Endothelial cell of umbilical vein (primary cell): ENCODE measurements around the gene AKAP8. TPM values are rescaled to one million over a fixed set of nuclear protein-coding genes. Genes with fewer than 3 reads are reported as not detected.

Experiments used
- BruUV-seq: library from RNA; stranded (reverse); fragments of 400-500 nt; replicated peaks from 2 replicates; lab custom pipeline; 2021; lab: Mats Ljungman, UMichigan
- CTCF ChIA-PET: fragments of 300-600, 350-600 bp; sonication (Branson Sonifier 250); formaldehyde crosslinking; loops from one replicate; lab custom pipeline; 2021; ENCODE audit warnings: antibody characterized with exemption, inconsistent platforms; lab: Charles Lee
- POLR2A ChIA-PET: fragments of 300-600, 350-600 bp; sonication (Branson Sonifier 250); formaldehyde crosslinking; loops from one replicate; lab custom pipeline; 2021; ENCODE audit warnings: antibody characterized with exemption, inconsistent platforms; lab: Charles Lee
- DNase-seq: peaks from one replicate; pipeline ENCODE4 v3.0.0-alpha.2; 2011; ENCODE audit warnings: low read depth, low spot score
- FAIRE-seq: peaks from 2 replicates; lab custom pipeline; 2011; peaks lifted over from hg19 to GRCh38; lab: Jason Lieb, UNC
- H2AFZ ChIP-seq: 2 replicates; pipeline ENCODE4 v1.6.0; 2012; ENCODE audit warnings: low read depth, low read length, control low read depth, inconsistent platforms
- H3K27ac ChIP-seq: 2 replicates; pipeline ENCODE4 v1.5.1; 2011; ENCODE audit warnings: low read depth, mild to moderate bottlenecking, control low read depth, low read length, moderate library complexity; ENCODE audit not compliant: insufficient read depth
- H3K27me3 ChIP-seq, 2 experiments: 2 replicates each; pipeline versions ENCODE4 v1.6.0 to v1.6.1; 2011; ENCODE audit warnings: low read length in 2 of 2, mixed read lengths in 1 of 2; ENCODE audit not compliant: control insufficient read depth in 2 of 2, insufficient read depth in 2 of 2
- H3K36me3 ChIP-seq, 2 experiments: 2 replicates in 1 of 2; 3 replicates in 1 of 2; pipeline ENCODE4 v1.5.1; 2011; ENCODE audit warnings: low read length in 2 of 2, mild to moderate bottlenecking in 1 of 2, moderate library complexity in 1 of 2; ENCODE audit not compliant: control insufficient read depth in 2 of 2, insufficient read depth in 2 of 2; ENCODE audit errors: extremely low read depth in 1 of 2
- H3K4me1 ChIP-seq: 3 replicates; pipeline ENCODE4 v1.5.1; 2011; ENCODE audit warnings: mild to moderate bottlenecking, low read length; ENCODE audit not compliant: control insufficient read depth, insufficient read depth; ENCODE audit errors: extremely low read depth
- H3K4me2 ChIP-seq: 2 replicates; pipeline ENCODE4 v1.6.1; 2011; ENCODE audit warnings: low read length, control low read depth, mixed read lengths; ENCODE audit not compliant: insufficient read depth
- H3K4me3 ChIP-seq, 3 experiments: fragments of 200-600 bp in 1 of 3; sonication (generic), shearing (Covaris generic) in 1 of 3; replicated peaks in 1 of 3; 2 replicates each; pipeline ENCODE4 v1.5.1; 2011 to 2016; ENCODE audit warnings: control low read depth in 3 of 3, low read length in 3 of 3, mild to moderate bottlenecking in 2 of 3, inconsistent platforms in 1 of 3, low read depth in 1 of 3, moderate library complexity in 1 of 3; ENCODE audit not compliant: insufficient read depth in 1 of 3
- H3K79me2 ChIP-seq: 2 replicates; pipeline ENCODE4 v1.6.0; 2012; ENCODE audit warnings: low read length, inconsistent platforms; ENCODE audit not compliant: control insufficient read depth, insufficient read depth
- H3K9ac ChIP-seq: replicated peaks from 2 replicates; pipeline ENCODE3; 2011; ENCODE audit warnings: low read length, control low read depth; ENCODE audit not compliant: insufficient read depth; ENCODE audit errors: extremely low read depth
- H3K9me1 ChIP-seq: replicated peaks from 3 replicates; pipeline ENCODE4 v1.6.0; 2011; ENCODE audit warnings: mild to moderate bottlenecking, low read length; ENCODE audit not compliant: control insufficient read depth, insufficient read depth; ENCODE audit errors: extremely low read depth
- H3K9me3 ChIP-seq: replicated peaks from 2 replicates; pipeline ENCODE4 v1.5.1; 2012; ENCODE audit warnings: low read length, inconsistent platforms; ENCODE audit not compliant: control insufficient read depth, insufficient read depth
- H4K20me1 ChIP-seq: replicated peaks from 2 replicates; pipeline ENCODE3; 2011; ENCODE audit warnings: mild to moderate bottlenecking, low read length; ENCODE audit not compliant: control insufficient read depth, insufficient read depth; ENCODE audit errors: extremely low read depth
- EZH2 ChIP-seq: IDR thresholded peaks from 2 replicates; pipeline ENCODE4 v1.6.1; 2012; ENCODE audit warnings: borderline replicate concordance, low read depth, mild to moderate bottlenecking, moderate library complexity, low read length, inconsistent platforms; ENCODE audit not compliant: severe bottlenecking
- FOS ChIP-seq: IDR thresholded peaks from 2 replicates; pipeline ENCODE4 v1.6.1; 2011; ENCODE audit warnings: mild to moderate bottlenecking, low read length, moderate library complexity, borderline replicate concordance; ENCODE audit not compliant: insufficient read depth
- GATA2 ChIP-seq: IDR thresholded peaks from 2 replicates; pipeline ENCODE4 v1.7.0; 2011; ENCODE audit warnings: low read depth, mild to moderate bottlenecking, moderate library complexity, mixed read lengths, low read length; ENCODE audit not compliant: insufficient read length, insufficient read depth
- JUN ChIP-seq: IDR thresholded peaks from 2 replicates; pipeline ENCODE4 v1.6.1; 2011; ENCODE audit warnings: borderline replicate concordance, low read depth; ENCODE audit not compliant: insufficient read length, insufficient read depth
- MAX ChIP-seq: IDR thresholded peaks from 2 replicates; pipeline ENCODE4 v1.6.1; 2011; ENCODE audit not compliant: insufficient read depth, insufficient read length
- MYC ChIP-seq: IDR thresholded peaks from one replicate; pipeline ENCODE4 v1.6.1; 2011; ENCODE audit warnings: mild to moderate bottlenecking, low read depth, low read length
- POLR2A ChIP-seq: IDR thresholded peaks from 2 replicates; pipeline ENCODE4 v1.6.1; 2012; ENCODE audit warnings: low read depth, mild to moderate bottlenecking, control low read depth, low read length
- POLR2AphosphoS5 ChIP-seq: IDR thresholded peaks from 2 replicates; pipeline ENCODE4 v1.6.1; 2012; ENCODE audit warnings: low read depth, mild to moderate bottlenecking, control low read depth, low read length, moderate library complexity; ENCODE audit not compliant: insufficient read depth
- dilution Hi-C: fragments of 300-500 bp; cut with MboI; formaldehyde crosslinking; loops from one replicate; pipeline ENCODE4 v1.15.0; 2019; ENCODE audit warnings: low sequenced_read_pairs; ENCODE audit not compliant: extremely low pct_ligation_motif_present
- intact Hi-C: fragments of 100-400 bp; cut with micrococcal nuclease; formaldehyde crosslinking; loops from one replicate; pipeline ENCODE4 v1.10.0; 2022
- polyA plus RNA-seq, 4 experiments: library from polyadenylated mRNA; depleted of rRNA in 3 of 4; stranded (reverse) in 3 of 4; unstranded in 1 of 4; fragments of >200 nt; gene quantifications; 2 replicates each; pipeline versions ENCODE4 v1.2.1 to v1.2.3, GENCODE V29; 2011 to 2012; ENCODE audit warnings: missing spikeins in 1 of 4
- total RNA-seq: library from RNA; stranded (reverse); gene quantifications from 2 replicates; pipeline ENCODE4 v1.2.3, GENCODE V29; 2021
- TF ChIP-seq, protein P1 (sequence below), 2 donors: IDR thresholded peaks; 1 replicate in 1 of 2; 2 replicates in 1 of 2; pipeline ENCODE4 v1.5.1; 2011; ENCODE audit warnings: low read length in 2 of 2, mild to moderate bottlenecking in 2 of 2, moderate library complexity in 2 of 2, control low read depth in 1 of 2, inconsistent platforms in 1 of 2, low read depth in 1 of 2; ENCODE audit not compliant: insufficient read depth in 1 of 2; ENCODE audit errors: extremely low read depth in 1 of 2

Gene AKAP8
- total and polyA plus RNA-seq, 2 donors (not counting 3 experiments of a cell fraction or from before 2014, with no cell fraction given): 16.4 to 44.1 TPM

DNA sequence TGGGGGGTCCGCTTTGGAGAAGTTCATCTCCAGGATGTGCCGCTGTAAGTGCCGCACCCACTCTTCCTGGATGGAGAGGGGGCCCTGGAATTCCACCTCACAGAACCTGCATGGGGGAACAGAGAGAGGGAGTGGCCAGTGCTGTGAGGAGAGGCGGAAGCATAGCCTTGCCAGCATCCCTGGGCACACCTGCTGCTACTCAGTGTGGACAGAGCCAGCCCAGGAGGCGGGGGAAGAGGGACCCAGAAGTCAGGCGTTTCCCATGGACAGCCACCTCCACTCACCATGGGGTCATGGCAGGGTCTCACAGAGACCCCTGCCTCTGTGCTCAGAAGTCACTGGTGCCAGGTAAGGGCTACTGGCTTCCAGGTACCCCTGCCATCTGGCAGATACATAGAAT lies 43.5 kb upstream of the AKAP8 start:
- dilution Hi-C loops (no loop called here), intact Hi-C loops (no loop called here)
- Histone ChIP-seq H2AFZ (no peak overlapping the region), H3K36me3 (peaks cover 8 to 50% of the 10 kb centered on the region in 2 experiments), H3K79me2 (peaks cover 10% of the 10 kb centered on the region), H3K4me3 (no peak overlapping the region), H3K4me2 (no peak overlapping the region), H3K27ac (no peak overlapping the region), H3K9ac (no peak overlapping the region), H3K9me1 (no peaks in the 10 kb centered on the region), H3K9me3 (no peaks in the 10 kb centered on the region), H3K27me3 (no peaks in the 10 kb centered on the region), H3K4me1 (peaks cover 4% of the 10 kb centered on the region), H4K20me1 (no peaks in the 10 kb centered on the region)
- BruUV-seq: no TSS peak
- TF ChIP-seq, protein P1, sequence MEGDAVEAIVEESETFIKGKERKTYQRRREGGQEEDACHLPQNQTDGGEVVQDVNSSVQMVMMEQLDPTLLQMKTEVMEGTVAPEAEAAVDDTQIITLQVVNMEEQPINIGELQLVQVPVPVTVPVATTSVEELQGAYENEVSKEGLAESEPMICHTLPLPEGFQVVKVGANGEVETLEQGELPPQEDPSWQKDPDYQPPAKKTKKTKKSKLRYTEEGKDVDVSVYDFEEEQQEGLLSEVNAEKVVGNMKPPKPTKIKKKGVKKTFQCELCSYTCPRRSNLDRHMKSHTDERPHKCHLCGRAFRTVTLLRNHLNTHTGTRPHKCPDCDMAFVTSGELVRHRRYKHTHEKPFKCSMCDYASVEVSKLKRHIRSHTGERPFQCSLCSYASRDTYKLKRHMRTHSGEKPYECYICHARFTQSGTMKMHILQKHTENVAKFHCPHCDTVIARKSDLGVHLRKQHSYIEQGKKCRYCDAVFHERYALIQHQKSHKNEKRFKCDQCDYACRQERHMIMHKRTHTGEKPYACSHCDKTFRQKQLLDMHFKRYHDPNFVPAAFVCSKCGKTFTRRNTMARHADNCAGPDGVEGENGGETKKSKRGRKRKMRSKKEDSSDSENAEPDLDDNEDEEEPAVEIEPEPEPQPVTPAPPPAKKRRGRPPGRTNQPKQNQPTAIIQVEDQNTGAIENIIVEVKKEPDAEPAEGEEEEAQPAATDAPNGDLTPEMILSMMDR (IDR thresholded peaks at IDR 0.05; ENCODE audit: extremely low read depth in 1 of 2, insufficient read depth in 1 of 2, low read depth in 1 of 2, low read length in 2 of 2): no peak
- TF ChIP-seq POLR2AphosphoS5: no peak
- TF ChIP-seq POLR2A: no peak
- TF ChIP-seq MAX: no peak
- no peak for TF ChIP-seq GATA2
- TF ChIP-seq FOS: no peak
- TF ChIP-seq JUN: no peak
- TF ChIP-seq EZH2: no peak
- TF ChIP-seq MYC: no peak
- POLR2A ChIA-PET: no interaction called here
- DNase-seq: no peak
- CTCF ChIA-PET: interaction anchor here (1.7 kb wide), 1 partner anchor 133 kb away, joined by 5 read pairs; no protein-coding TSS in a partner anchor
- FAIRE-seq: no peak
